Hematopoietic multipotent progenitor cell treated with erythropoietin and hydrocortisone succinate and interleukin-3 and kit ligand, for 15 days (in vitro differentiated cells): ENCODE results near the gene ALDH1L2.
"Not testable (repeated sequence)": the region's sequence is repeated elsewhere in the genome, so short reads cannot be mapped to it uniquely, and the experiment has no call there.

Experiments
- DNase-seq: peaks from one replicate; pipeline ENCODE4 v3.0.0-alpha.2; 2015; ENCODE audit warnings: low spot score

ALDH1L2 gene

GRCh38 chr12:104977688-104978087, 106.6 kb downstream of the ALDH1L2 start:
- DNase-seq, result not testable (repeated sequence)

DNA sequence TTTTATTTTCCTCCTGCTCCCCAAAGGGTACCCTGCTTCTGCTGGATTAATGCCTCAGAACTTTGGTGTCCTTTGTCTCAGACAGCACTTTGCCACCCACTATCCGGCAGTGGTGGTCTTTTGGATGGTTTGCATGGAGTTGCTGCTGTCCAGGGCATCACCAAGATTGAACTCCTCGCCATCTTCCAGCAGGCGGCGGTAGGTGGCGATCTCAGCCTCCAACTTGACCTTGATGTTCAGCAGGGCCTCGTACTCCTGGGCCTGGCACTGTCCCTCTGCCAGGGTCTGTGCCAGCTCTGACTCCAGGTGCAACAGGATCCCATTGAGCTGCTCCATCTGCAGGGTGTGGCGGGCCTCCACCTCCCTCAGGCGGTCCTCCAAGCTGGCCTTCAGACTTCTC, 107.6 kb downstream of the ALDH1L2 start:
- no peak for DNase-seq

DNA sequence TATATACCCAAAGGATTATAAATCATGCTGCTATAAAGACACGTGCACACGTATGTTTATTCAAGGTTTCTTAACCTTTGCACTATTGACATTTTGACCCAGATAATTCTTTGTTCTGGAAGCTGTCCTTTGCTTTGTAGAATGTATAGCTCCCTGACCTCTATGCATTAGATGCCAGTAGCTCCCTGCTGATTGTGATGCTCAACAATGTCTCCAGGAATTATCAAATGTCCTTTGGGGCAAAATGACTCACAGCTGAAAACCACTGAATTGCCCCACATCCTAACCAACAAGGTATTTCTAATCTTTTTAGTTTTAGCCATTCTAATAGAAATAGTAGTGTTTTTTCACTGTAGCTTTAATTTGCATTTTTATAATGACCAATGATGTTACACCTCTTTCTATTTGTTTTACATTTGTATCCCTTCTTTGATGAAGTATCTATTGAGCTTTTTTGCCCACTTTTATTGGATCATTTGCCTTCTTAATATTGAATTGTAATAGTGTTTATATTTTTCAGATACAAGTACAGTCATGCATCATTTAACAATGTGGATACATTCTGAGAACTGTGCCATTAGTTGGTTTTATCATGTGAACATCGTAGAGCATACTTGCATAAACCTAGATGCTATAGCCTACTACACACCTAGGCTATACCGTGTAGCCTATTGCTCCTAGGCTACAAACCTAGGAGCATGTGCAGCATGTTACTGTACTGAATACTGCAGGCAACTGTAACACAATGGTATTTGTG, 108.5 kb downstream of the ALDH1L2 start:
- no peak for DNase-seq

DNA sequence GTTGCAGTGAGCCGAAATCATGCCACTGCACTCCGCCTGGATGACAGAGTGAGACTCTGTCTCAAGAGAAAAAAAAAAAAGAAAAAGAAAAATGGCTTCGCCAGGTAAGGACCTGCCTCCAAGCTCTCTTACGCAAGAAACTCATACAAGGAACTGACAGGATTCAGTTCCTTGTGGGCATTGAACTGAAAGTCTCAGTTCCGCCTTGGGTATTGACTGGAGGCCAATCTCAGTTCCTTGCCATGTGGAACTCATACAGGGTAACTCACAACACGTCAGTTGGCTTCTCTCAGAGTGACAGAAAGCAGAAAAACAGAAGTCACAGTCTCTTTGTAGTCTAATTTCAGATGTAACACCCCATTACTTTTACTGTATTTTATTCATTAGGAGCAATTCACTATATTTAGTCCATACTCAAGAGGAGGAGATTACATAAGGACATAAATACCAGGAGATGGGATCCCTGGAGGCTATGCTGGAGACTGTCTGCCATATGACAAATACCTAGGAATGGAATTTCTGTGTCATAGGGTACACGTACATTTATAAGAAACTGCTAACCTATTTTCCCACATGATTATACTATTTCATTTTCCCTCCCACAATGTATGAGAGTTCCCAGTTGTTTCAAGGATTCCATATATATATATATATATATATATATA, 109.5 kb downstream of the ALDH1L2 start:
- DNase-seq, result no peak

DNA sequence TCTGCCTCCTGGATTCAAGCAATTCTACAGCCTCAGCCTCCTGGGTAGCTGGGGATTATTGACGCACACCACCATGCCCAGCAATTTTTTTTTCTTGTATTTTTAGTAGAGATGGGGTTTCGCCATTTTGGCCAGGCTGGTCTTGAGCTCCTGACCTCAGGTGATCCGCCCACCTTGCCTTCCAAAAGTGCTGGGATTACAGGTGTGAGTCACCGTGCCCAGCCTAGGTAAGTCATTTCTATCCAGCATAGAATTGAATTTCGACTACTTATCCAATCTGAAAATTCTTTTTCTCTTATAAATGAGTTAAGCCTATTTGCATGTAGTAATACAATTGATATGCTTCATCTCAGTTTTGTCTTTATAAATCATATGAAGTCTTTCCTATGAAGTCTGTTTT, 111.0 kb downstream of the ALDH1L2 start:
- DNase-seq, result no peak

DNA sequence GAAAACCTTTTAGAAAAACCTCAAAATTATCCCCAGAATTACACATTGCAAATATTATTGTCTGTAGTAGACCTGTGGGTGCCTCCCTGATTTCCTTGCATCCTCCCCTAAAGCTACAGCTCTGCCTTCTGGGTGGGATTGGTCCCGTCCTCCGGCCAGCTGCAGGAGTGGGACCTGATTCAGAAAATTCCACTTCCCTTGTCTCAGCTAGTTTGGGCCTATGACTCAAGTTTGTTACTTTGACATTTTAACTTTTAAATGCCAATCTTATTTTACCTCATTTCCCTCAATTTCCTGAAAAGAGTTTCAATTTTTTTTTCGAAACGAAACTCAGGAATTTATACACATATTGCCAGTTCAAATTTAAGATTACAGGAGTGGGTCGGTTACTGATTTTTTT, 113.0 kb downstream of the ALDH1L2 start:
- DNase-seq, result no peak
